Heart left ventricle (tissue), 16 donors: ENCODE measurements around the gene TTN. TPM values are rescaled to one million over a fixed set of nuclear protein-coding genes. Genes with fewer than 3 reads are reported as not detected.

Experiments
- ATAC-seq, 4 donors: fragments of 200-7000 bp; cut with Tn5 transposase; one replicate each; pipeline ENCODE4 v1.9.1; 2020 to 2022; ENCODE audit warnings: moderate library complexity in 4 of 4, mild to moderate bottlenecking in 3 of 4, moderate number of reproducible peaks in 1 of 4
- DNase-seq, 5 donors: peaks; one replicate each; pipeline ENCODE4 v3.0.0-alpha.2; 2020
- H3K27ac ChIP-seq, 12 donors: fragments of 200-600 bp; sonication (generic) in 4 of 12; one replicate each; pipeline versions ENCODE4 v1.5.0 to v1.8.0; 2016 to 2022; ENCODE audit warnings: mild to moderate bottlenecking in 2 of 12
- H3K27me3 ChIP-seq, 9 donors: fragments of 200-600 bp; sonication (generic) in 2 of 9; one replicate each; pipeline versions ENCODE4 v1.5.1 to v1.8.0; 2016 to 2022; ENCODE audit warnings: mild to moderate bottlenecking in 3 of 9
- H3K36me3 ChIP-seq, 9 donors: fragments of 200-600 bp; sonication (generic) in 2 of 9; one replicate each; pipeline versions ENCODE4 v1.5.0 to v1.8.0; 2018 to 2022; ENCODE audit warnings: mild to moderate bottlenecking in 2 of 9
- H3K4me1 ChIP-seq, 12 donors: fragments of 200-600 bp; sonication (generic) in 4 of 12; one replicate each; pipeline versions ENCODE4 v1.5.0 to v1.8.0; 2016 to 2022; ENCODE audit warnings: mild to moderate bottlenecking in 3 of 12
- H3K4me3 ChIP-seq, 12 donors: fragments of 200-600 bp; sonication (generic) in 4 of 12; one replicate each; pipeline versions ENCODE4 v1.5.0 to v1.8.0; 2017 to 2022; ENCODE audit warnings: mild to moderate bottlenecking in 9 of 12, moderate library complexity in 4 of 12
- H3K9me3 ChIP-seq, 12 donors: fragments of 200-600 bp; sonication (generic) in 4 of 12; one replicate each; pipeline versions ENCODE4 v1.5.0 to v1.8.0; 2016 to 2022; ENCODE audit warnings: mild to moderate bottlenecking in 1 of 12
- POLR2A ChIP-seq, 2 donors: fragments of 450-650 bp; IDR thresholded peaks; one replicate each; pipeline ENCODE4 v1.6.1; 2017; ENCODE audit warnings: antibody characterized with exemption in 2 of 2, mild to moderate bottlenecking in 2 of 2, moderate library complexity in 2 of 2
- WGBS, 4 donors: extraction: QIAGEN DNeasy Blood & Tissue Kit in 2 of 4; methylation state at CpG; one replicate each; pipeline versions ENCODE4 v1.1.5 to v1.1.7; 2013 to 2018; 5-methylcytosine and 5-hydroxymethylcytosine counted together
- intact Hi-C, 10 donors: fragments of 100-400 bp; cut with DNase I; formaldehyde crosslinking; loops; one replicate each; pipeline versions ENCODE4 v1.11.1 to v1.14.2; 2022
- polyA plus RNA-seq, 2 donors: library from polyadenylated mRNA; stranded (reverse); fragments of 200-250 nt; gene quantifications; one replicate each; pipeline ENCODE4 v1.2.3, GENCODE V29; 2013
- total RNA-seq, 9 donors: library from RNA; depleted of rRNA in 2 of 9; stranded (reverse); fragments of >200 nt in 2 of 9; fragmentation: NEBNext Ultra II Directional in 3 of 9; extraction: Animal tissue kit (Norgen Biotek cat#: 25700) in 3 of 9; gene quantifications; one replicate each; pipeline versions ENCODE4 v1.1.0 to v1.2.4, GENCODE V29; 2016 to 2023
- TF ChIP-seq, protein P1 (sequence below), 12 donors: fragments of 200-600 bp; sonication (generic) in 4 of 12; IDR thresholded peaks; one replicate each; pipeline versions ENCODE4 v1.5.0 to v1.8.0; 2018 to 2022; ENCODE audit warnings: antibody characterized with exemption in 12 of 12, mild to moderate bottlenecking in 5 of 12
- donor health status: ischemic (EF 13 %, LVEDD 7.1; RV severe dilation, severe dysfunction).
- donor health status: healthy with polysubstance abuse.
- donor health status: DM: no; HTN: yes; CAD: no.
- donor health status: DM: no; HTN: no; CAD: no.
- donor health status: ischemic (EF 25% LVEDD 6.9; RV normal size, moderate dysfunction).
- donor health status: ischemic (EF 25% LVEDD 5.7; RV mildly dilated, moderate dysfunction).
- donor health status: healthy.
- donor health status: DM: yes; HTN: yes; CAD: no.
- donor health status: ischemic (EF 35%, LVEDD 5.7; RV mildly dilated, moderate dysfunction).
- donor health status: nonischemic (EF 11% LVEDD 7.7; RV severe dilation, severe dysfunction).
- donor health status: DM: yes; HTN: yes; CAD: no.
- donor health status: PGD.
- donor health status: ischemic (EF 29% LVEDD 5.4; RV normal size, mild dysfunction).
- donor health status: nonischemic (EF 23%, LVEDD 6.1; RV moderate dilation, normal function).

TTN gene
- total and polyA plus RNA-seq, 11 donors, result 136 to 4,653 (median 3,379) TPM

DNA sequence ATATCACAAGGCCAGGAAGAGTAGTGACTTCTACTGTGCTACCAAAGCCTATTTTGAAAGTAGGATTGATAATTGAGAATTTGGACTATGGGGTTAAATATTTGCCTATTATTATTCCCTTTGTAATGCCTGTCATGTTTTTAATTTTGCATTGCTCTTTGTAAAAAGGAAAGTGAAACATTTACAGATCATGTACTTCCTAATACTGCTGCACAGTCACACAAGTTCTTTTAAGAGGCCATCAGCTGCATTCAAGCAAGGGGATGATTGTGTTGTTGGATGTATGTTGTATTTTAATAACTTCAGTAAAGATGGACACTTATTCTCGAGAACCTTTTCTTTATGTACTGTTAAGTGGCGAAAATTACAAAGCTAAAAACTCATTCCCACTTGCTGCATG is 256.9 kb downstream of the TTN start:
- H3K36me3 ChIP-seq, result peaks cover 0 to 100% (median 100%) of the 10 kb centered on the region in 9 donors

DNA sequence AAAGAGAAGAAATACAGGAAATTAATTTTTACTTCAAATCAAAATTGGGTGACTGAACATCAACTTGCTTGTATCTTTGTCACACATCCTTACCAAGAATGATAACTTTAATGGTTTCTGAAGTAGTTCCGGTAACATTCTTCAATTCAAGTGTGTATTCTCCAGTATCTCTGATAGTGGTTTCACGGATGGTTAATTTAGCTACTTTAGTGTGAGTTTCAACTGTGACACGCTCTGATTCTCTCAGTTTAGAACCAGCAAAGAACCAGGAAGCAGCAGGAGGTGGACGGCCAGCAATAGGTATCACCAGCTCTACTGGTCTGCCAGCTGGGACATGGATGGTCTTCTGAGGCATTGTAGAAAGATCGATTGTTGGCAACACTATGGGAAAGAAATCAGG is 264.7 kb downstream of the TTN start:
- ATAC-seq, result no peak
- intact Hi-C loops, result no loop called here
- Histone ChIP-seq H3K27ac (no peak overlapping the region), H3K27me3 (no peaks in the 10 kb centered on the region), H3K4me3 (no peak overlapping the region), H3K9me3 (no peaks in the 10 kb centered on the region), H3K4me1 (peaks cover 0 to 12% (median 0%) of the 10 kb centered on the region in 12 donors), H3K36me3 (peaks cover 0 to 100% (median 99%) of the 10 kb centered on the region in 9 donors)
- 78 to 87% (median 81%) methylated on average over 5 of the region's 5 CpGs for WGBS, 4 donors
- TF ChIP-seq, protein P1, sequence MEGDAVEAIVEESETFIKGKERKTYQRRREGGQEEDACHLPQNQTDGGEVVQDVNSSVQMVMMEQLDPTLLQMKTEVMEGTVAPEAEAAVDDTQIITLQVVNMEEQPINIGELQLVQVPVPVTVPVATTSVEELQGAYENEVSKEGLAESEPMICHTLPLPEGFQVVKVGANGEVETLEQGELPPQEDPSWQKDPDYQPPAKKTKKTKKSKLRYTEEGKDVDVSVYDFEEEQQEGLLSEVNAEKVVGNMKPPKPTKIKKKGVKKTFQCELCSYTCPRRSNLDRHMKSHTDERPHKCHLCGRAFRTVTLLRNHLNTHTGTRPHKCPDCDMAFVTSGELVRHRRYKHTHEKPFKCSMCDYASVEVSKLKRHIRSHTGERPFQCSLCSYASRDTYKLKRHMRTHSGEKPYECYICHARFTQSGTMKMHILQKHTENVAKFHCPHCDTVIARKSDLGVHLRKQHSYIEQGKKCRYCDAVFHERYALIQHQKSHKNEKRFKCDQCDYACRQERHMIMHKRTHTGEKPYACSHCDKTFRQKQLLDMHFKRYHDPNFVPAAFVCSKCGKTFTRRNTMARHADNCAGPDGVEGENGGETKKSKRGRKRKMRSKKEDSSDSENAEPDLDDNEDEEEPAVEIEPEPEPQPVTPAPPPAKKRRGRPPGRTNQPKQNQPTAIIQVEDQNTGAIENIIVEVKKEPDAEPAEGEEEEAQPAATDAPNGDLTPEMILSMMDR (IDR thresholded peaks at IDR 0.05), result no peak
- TF ChIP-seq POLR2A (IDR thresholded peaks at IDR 0.05), result no peak
- DNase-seq, result no peak

More for the DNA sequence above, 256.9 kb downstream of the TTN start:
- H3K4me3 ChIP-seq, result no peak overlapping the region
- 90 to 97% (median 92%) methylated on average over 2 of the region's 2 CpGs for WGBS, 4 donors
- peak overlapping the region in 1 of 12 donors; percentile 10 for H3K27ac ChIP-seq
- TF ChIP-seq, protein P1 (IDR thresholded peaks at IDR 0.05), result no peak
- TF ChIP-seq POLR2A (IDR thresholded peaks at IDR 0.05), result no peak
- DNase-seq, result no peak
- no peaks in the 10 kb centered on the region for H3K27me3 ChIP-seq
- no peaks in the 10 kb centered on the region for H3K9me3 ChIP-seq
- intact Hi-C loops, result no loop called here
- peaks cover 0 to 34% (median 0%) of the 10 kb centered on the region in 12 donors for H3K4me1 ChIP-seq
- no peak for ATAC-seq

DNA sequence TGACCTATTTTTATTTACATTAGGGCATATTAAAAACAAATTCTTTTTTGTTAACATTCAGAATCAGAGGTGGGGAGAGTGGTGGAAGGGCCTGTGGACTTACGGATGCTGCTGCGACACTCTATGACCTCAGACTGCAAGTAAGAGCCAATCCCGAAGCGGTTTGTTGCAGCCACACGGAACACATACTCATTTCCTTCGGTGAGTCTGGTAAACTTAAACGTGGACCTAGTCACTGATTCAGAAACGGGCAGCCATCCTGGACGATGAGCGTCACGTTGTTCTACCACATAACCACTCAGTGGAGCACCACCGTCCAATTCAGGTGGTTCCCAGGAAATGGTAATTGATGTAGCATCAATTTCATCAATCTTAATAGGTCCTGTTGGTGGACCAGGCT is 265.1 kb downstream of the TTN start:
- Histone ChIP-seq H3K36me3 (peaks cover 0 to 100% (median 99%) of the 10 kb centered on the region in 9 donors), H3K4me3 (no peak overlapping the region), H3K27ac (no peak overlapping the region), H3K9me3 (no peaks in the 10 kb centered on the region), H3K4me1 (peaks cover 0 to 8% (median 0%) of the 10 kb centered on the region in 12 donors), H3K27me3 (no peaks in the 10 kb centered on the region)
- no peak for DNase-seq
- intact Hi-C loops, result no loop called here
- ATAC-seq, result no peak
- no peak for TF ChIP-seq POLR2A (IDR thresholded peaks at IDR 0.05)
- TF ChIP-seq, protein P1 (IDR thresholded peaks at IDR 0.05), result no peak
- WGBS, 4 donors, result 89 to 91% (median 90%) methylated on average over 12 of the region's 12 CpGs

DNA sequence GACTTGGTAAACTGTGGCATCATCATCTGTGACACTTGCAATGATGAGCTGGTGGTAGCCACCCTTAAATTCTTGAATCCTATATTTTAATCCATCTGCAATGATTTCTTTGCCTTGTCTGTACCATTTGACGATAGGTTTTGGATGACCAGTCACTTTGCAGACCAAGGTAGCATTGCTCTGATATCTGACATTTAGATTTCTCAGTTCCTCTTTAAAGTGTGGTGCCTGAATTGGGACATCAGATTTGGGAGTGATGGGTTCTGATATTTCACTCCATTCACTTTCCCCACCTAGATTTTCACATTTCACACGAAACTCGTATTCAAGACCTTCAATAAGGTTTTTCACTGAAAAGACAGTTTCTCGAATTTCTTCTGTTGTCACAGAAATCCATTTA is 271.2 kb downstream of the TTN start:
- Histone ChIP-seq H3K36me3 (peaks cover 0 to 100% (median 98%) of the 10 kb centered on the region in 9 donors), H3K27me3 (no peaks in the 10 kb centered on the region), H3K4me3 (no peak overlapping the region), H3K9me3 (no peaks in the 10 kb centered on the region), H3K4me1 (peaks cover 0 to 5% (median 0%) of the 10 kb centered on the region in 12 donors), H3K27ac (no peak overlapping the region)
- intact Hi-C loops, result no loop called here
- TF ChIP-seq POLR2A (IDR thresholded peaks at IDR 0.05), result no peak
- TF ChIP-seq, protein P1 (IDR thresholded peaks at IDR 0.05), result no peak
- WGBS, 4 donors, result 89 to 93% (median 91%) methylated on average over 4 of the region's 4 CpGs
- ATAC-seq, result no peak
- no peak for DNase-seq
